SU-DHL-6 (cell line): Measurements from ENCODE around the gene OR6C2.

Experiments used
- EZH2phosphoT487 ChIP-seq: fragments of 200-600 bp; sonication (generic), shearing (Covaris generic); conservative IDR thresholded peaks from 2 replicates; pipeline ENCODE4 v1.6.1; 2018; ENCODE audit warnings: mild to moderate bottlenecking, antibody characterized with exemption, low read length, moderate library complexity, mixed read lengths
- TF ChIP-seq, protein P1 (sequence below): fragments of 200-600 bp; sonication (generic); IDR thresholded peaks from one replicate; pipeline ENCODE4 v1.5.1; 2017; ENCODE audit warnings: antibody characterized with exemption, mild to moderate bottlenecking, low read length, moderate library complexity; ENCODE audit not compliant: insufficient read depth, poor library complexity, severe bottlenecking

DNA sequence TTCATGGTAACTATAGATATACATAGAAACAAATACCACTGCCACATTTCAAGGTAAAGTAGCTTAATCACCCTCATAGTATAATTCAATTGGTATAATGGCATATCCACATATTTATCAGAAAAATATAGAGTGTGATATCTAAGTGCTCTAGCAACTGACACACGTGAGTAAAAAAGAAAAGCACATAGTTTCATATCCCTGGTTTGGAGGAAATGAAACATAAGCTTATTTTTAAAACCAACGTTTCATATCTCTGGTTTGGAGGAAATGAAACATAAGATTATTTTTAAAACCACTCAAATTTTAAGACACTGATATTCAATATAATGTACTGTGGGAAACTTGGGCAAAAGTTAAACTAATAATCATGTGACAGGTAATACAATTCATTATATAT is 24.0 kb downstream of the OR6C2 start:
- TF ChIP-seq, protein P1, sequence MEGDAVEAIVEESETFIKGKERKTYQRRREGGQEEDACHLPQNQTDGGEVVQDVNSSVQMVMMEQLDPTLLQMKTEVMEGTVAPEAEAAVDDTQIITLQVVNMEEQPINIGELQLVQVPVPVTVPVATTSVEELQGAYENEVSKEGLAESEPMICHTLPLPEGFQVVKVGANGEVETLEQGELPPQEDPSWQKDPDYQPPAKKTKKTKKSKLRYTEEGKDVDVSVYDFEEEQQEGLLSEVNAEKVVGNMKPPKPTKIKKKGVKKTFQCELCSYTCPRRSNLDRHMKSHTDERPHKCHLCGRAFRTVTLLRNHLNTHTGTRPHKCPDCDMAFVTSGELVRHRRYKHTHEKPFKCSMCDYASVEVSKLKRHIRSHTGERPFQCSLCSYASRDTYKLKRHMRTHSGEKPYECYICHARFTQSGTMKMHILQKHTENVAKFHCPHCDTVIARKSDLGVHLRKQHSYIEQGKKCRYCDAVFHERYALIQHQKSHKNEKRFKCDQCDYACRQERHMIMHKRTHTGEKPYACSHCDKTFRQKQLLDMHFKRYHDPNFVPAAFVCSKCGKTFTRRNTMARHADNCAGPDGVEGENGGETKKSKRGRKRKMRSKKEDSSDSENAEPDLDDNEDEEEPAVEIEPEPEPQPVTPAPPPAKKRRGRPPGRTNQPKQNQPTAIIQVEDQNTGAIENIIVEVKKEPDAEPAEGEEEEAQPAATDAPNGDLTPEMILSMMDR = no peak
- TF ChIP-seq EZH2phosphoT487 = no peak
